ENCODE results near the gene ERF. TPM values are rescaled to one million over a fixed set of nuclear protein-coding genes. Genes with fewer than 3 reads are reported as not detected.
A peak's percentile ranks its signal among the peaks of the same experiment; 100 is the strongest.

The ERF gene
- total RNA-seq, 1 experiment from 2014 or later = 79.1 TPM

GRCh38 chr19:42286349-42287016 is 31.6 kb upstream of the ERF start:
- no peaks in the 10 kb centered on the region for H3K27me3 ChIP-seq (ENCODE audit: insufficient read depth, low read depth)
- no peaks in the 10 kb centered on the region for H3K9me2 ChIP-seq (ENCODE audit: insufficient read depth)
- H3K4me2 ChIP-seq = no peak overlapping the region
- CTCF ChIA-PET = no interaction called here
- H3K79me2 ChIP-seq (ENCODE audit: low read depth) = peaks cover 14% of the 10 kb centered on the region; the same call in 1 of the 2 replicates
- no peak overlapping the region for H3K27ac ChIP-seq
- POLR2A ChIA-PET (ENCODE audit: unreplicated experiment) = no interaction called here
- BruUV-seq (replicated peaks) = no TSS peak
- no peak for DNase-seq
- peaks cover 15% of the 10 kb centered on the region; the same call in 1 of the 2 replicates for H4K20me1 ChIP-seq (ENCODE audit: insufficient read depth)
- intact Hi-C loops (cut with micrococcal nuclease; ENCODE audit: unreplicated experiment) = no loop called here
- no peak overlapping the region for H2AFZ ChIP-seq
- peaks cover 23% of the 10 kb centered on the region; the same call in 1 of the 2 replicates for H3F3A ChIP-seq (ENCODE audit: insufficient read depth, low read depth)
- H3K4me3 ChIP-seq = no peak overlapping the region
- peaks cover 28% of the 10 kb centered on the region for H3K4me1 ChIP-seq (replicated peaks; ENCODE audit: insufficient read depth)
- H3K9me3 ChIP-seq (ENCODE audit: insufficient read depth, low read depth) = no peaks in the 10 kb centered on the region
- no peak for TF ChIP-seq EZH2 (IDR thresholded peaks at IDR 0.05; ENCODE audit: low read depth)
- TF ChIP-seq, protein P1, sequence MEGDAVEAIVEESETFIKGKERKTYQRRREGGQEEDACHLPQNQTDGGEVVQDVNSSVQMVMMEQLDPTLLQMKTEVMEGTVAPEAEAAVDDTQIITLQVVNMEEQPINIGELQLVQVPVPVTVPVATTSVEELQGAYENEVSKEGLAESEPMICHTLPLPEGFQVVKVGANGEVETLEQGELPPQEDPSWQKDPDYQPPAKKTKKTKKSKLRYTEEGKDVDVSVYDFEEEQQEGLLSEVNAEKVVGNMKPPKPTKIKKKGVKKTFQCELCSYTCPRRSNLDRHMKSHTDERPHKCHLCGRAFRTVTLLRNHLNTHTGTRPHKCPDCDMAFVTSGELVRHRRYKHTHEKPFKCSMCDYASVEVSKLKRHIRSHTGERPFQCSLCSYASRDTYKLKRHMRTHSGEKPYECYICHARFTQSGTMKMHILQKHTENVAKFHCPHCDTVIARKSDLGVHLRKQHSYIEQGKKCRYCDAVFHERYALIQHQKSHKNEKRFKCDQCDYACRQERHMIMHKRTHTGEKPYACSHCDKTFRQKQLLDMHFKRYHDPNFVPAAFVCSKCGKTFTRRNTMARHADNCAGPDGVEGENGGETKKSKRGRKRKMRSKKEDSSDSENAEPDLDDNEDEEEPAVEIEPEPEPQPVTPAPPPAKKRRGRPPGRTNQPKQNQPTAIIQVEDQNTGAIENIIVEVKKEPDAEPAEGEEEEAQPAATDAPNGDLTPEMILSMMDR (conservative IDR thresholded peaks at IDR 0.05) = no peak
- H3K36me3 ChIP-seq (ENCODE audit: low read depth) = no peaks in the 10 kb centered on the region

DNA sequence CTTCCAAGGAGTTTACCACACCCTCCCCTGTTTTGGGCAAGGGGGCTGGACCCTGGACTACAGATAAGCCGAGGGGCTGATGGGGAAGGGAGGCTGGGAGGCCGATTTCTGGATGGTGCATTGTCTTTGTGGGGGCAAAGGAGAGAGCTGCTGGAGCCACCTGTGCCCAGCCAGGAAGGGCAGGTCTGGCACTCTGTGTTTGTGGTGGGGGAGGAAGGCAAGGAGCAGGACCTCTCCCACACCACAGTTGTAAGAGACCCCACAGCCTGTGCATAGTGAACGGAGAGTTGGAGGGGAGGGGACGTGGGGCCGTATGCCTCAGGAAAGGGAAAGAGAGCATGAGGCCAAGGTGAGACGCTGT is 31.0 kb upstream of the ERF start:
- intact Hi-C loops (cut with micrococcal nuclease; ENCODE audit: unreplicated experiment) = no loop called here
- H3K4me2 ChIP-seq = peak overlapping the region; percentile 99
- peaks cover 23% of the 10 kb centered on the region; the same call in 1 of the 2 replicates for H3F3A ChIP-seq (ENCODE audit: insufficient read depth, low read depth)
- H3K4me1 ChIP-seq (replicated peaks; ENCODE audit: insufficient read depth) = peaks cover 33% of the 10 kb centered on the region
- H4K20me1 ChIP-seq (ENCODE audit: insufficient read depth) = peaks cover 15% of the 10 kb centered on the region; the same call in 1 of the 2 replicates
- DNase-seq = no peak
- no peaks in the 10 kb centered on the region for H3K9me3 ChIP-seq (ENCODE audit: insufficient read depth, low read depth)
- H3K9me2 ChIP-seq (ENCODE audit: insufficient read depth) = no peaks in the 10 kb centered on the region
- H2AFZ ChIP-seq = no peak overlapping the region
- BruUV-seq (replicated peaks) = no TSS peak
- CTCF ChIA-PET = no interaction called here
- no peaks in the 10 kb centered on the region for H3K27me3 ChIP-seq (ENCODE audit: insufficient read depth, low read depth)
- no peak for TF ChIP-seq EZH2 (IDR thresholded peaks at IDR 0.05; ENCODE audit: low read depth)
- TF ChIP-seq, protein P1 (conservative IDR thresholded peaks at IDR 0.05) = no peak
- no peak overlapping the region for H3K4me3 ChIP-seq
- H3K79me2 ChIP-seq (ENCODE audit: low read depth) = peaks cover 14% of the 10 kb centered on the region; the same call in 1 of the 2 replicates
- no peak overlapping the region for H3K27ac ChIP-seq
- POLR2A ChIA-PET (ENCODE audit: unreplicated experiment) = no interaction called here
- no peaks in the 10 kb centered on the region for H3K36me3 ChIP-seq (ENCODE audit: low read depth)

DNA sequence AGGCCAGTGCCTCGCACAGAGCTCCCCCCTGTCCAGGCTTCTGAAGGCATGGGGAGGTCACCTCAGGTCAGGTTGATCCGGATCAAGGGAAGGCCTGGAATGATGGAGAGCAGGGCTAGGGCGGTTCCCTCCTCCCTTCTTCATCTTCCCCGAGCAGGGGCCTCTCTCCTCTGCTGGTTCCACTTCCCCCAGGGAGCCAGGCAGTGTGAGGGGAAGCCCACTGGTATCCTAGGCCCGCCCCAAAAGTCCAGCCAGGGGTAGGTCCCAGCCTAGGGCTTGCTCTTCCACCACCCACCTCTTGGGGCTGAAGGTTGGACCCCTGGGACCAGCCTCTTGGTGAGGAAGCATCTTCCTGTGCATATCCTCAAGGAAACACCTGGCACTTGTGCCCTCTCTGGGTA is 30.6 kb upstream of the ERF start:
- Histone ChIP-seq H2AFZ (no peak overlapping the region), H3K4me1 (replicated peaks; ENCODE audit: insufficient read depth) (peaks cover 36% of the 10 kb centered on the region), H3K36me3 (ENCODE audit: low read depth) (no peaks in the 10 kb centered on the region), H3K9me2 (ENCODE audit: insufficient read depth) (no peaks in the 10 kb centered on the region), H3K4me2 (peak overlapping the region; percentile 99), H3K27me3 (ENCODE audit: insufficient read depth, low read depth) (no peaks in the 10 kb centered on the region), H3K4me3 (no peak overlapping the region), H3F3A (ENCODE audit: insufficient read depth, low read depth) (peaks cover 23% of the 10 kb centered on the region; the same call in 1 of the 2 replicates), H3K27ac (no peak overlapping the region), H4K20me1 (ENCODE audit: insufficient read depth) (peaks cover 15% of the 10 kb centered on the region; the same call in 1 of the 2 replicates), H3K9me3 (ENCODE audit: insufficient read depth, low read depth) (no peaks in the 10 kb centered on the region), H3K79me2 (ENCODE audit: low read depth) (peaks cover 14% of the 10 kb centered on the region; the same call in 1 of the 2 replicates)
- no peak for DNase-seq
- intact Hi-C loops (cut with micrococcal nuclease; ENCODE audit: unreplicated experiment) = no loop called here
- TF ChIP-seq, protein P1 (conservative IDR thresholded peaks at IDR 0.05) = no peak
- TF ChIP-seq EZH2 (IDR thresholded peaks at IDR 0.05; ENCODE audit: low read depth) = no peak
- CTCF ChIA-PET = no interaction called here
- TSS peak; percentile 48 for BruUV-seq (replicated peaks)
- POLR2A ChIA-PET (ENCODE audit: unreplicated experiment) = no interaction called here

Data from PC-9 (cell line).